Pancreas (tissue), 10 donors: Measurements from ENCODE around the gene LMO2. TPM values are rescaled to one million over a fixed set of nuclear protein-coding genes. Genes with fewer than 3 reads are reported as not detected.

Experiments used
- ATAC-seq, 4 donors: fragments of 200-7000 bp; cut with Tn5 transposase; one replicate each; pipeline versions ENCODE4 v1.8.0 to v1.9.1; 2020; ENCODE audit warnings: mild to moderate bottlenecking in 4 of 4, moderate library complexity in 4 of 4
- DNase-seq, 6 donors: peaks; one replicate each; pipeline ENCODE4 v3.0.0-alpha.2; 2020
- FAIRE-seq: peaks from 2 replicates; lab custom pipeline; 2012; peaks lifted over from hg19 to GRCh38; lab: Jason Lieb, UNC
- H3K27ac ChIP-seq, 4 donors: fragments of 200-600 bp; sonication (generic); 1 replicate in 3 of 4; 2 replicates in 1 of 4; pipeline versions ENCODE4 v1.5.0 to v1.8.0; 2020
- H3K27me3 ChIP-seq, 4 donors: fragments of 200-600 bp; one replicate each; pipeline ENCODE4 v1.8.0; 2021
- H3K36me3 ChIP-seq, 3 donors: fragments of 200-600 bp; sonication (generic) in 1 of 3; one replicate each; pipeline versions ENCODE4 v1.5.0 to v1.8.0; 2020 to 2021
- H3K4me1 ChIP-seq, 3 donors: fragments of 200-600 bp; one replicate each; pipeline ENCODE4 v1.8.0; 2021
- H3K4me3 ChIP-seq, 4 donors: fragments of 200-600 bp; sonication (generic) in 2 of 4; one replicate each; pipeline versions ENCODE4 v1.5.0 to v1.8.0; 2020 to 2021
- H3K9me3 ChIP-seq, 4 donors: fragments of 200-600 bp; one replicate each; pipeline ENCODE4 v1.8.0; 2021
- WGBS, 2 donors: extraction: QIAGEN DNeasy Blood & Tissue Kit; methylation state at CpG; one replicate each; pipeline ENCODE4 v1.1.7; 2013; 5-methylcytosine and 5-hydroxymethylcytosine counted together
- intact Hi-C, 3 donors: fragments of 100-400 bp; cut with DNase I; formaldehyde crosslinking; loops; one replicate each; pipeline versions ENCODE4 v1.11.1 to v1.14.2; 2022
- polyA plus RNA-seq, 2 donors: library from polyadenylated mRNA; stranded (reverse); fragments of 200-250 nt; gene quantifications; one replicate each; pipeline ENCODE4 v1.2.3, GENCODE V29; 2013
- total RNA-seq, 6 donors: library from RNA; stranded (reverse); fragmentation: NEBNext Ultra II Directional in 4 of 6; extraction: Animal tissue kit (Norgen Biotek cat#: 25700) in 4 of 6; gene quantifications; one replicate each; pipeline versions ENCODE4 v1.2.1 to v1.2.4, GENCODE V29; 2021 to 2023
- TF ChIP-seq, protein P1 (sequence below), 4 donors: fragments of 200-600 bp; sonication (generic) in 3 of 4; IDR thresholded peaks; one replicate each; pipeline versions ENCODE4 v1.5.0 to v1.8.0; 2021; ENCODE audit warnings: antibody characterized with exemption in 4 of 4
- donor health status: healthy with polysubstance abuse.
- donor health status: DM: no; HTN: no; CAD: no; lungs with moderate emphysema.
- donor health status: DM: no; HTN: no; CAD: no.
- donor health status: control.
- donor health status: control.
- donor health status: Bipolar disorder and iron deficiency.
- donor health status: DM: yes; HTN: yes; CAD: no.
- donor health status: DM: no; HTN: no; CAD: no.
- donor health status: DM: no; HTN: no; CAD: no.
- donor health status: DM: yes; HTN: yes; CAD: no.

The LMO2 gene
- total and polyA plus RNA-seq, 8 donors: 2.4 to 24.3 (median 7.8) TPM

DNA sequence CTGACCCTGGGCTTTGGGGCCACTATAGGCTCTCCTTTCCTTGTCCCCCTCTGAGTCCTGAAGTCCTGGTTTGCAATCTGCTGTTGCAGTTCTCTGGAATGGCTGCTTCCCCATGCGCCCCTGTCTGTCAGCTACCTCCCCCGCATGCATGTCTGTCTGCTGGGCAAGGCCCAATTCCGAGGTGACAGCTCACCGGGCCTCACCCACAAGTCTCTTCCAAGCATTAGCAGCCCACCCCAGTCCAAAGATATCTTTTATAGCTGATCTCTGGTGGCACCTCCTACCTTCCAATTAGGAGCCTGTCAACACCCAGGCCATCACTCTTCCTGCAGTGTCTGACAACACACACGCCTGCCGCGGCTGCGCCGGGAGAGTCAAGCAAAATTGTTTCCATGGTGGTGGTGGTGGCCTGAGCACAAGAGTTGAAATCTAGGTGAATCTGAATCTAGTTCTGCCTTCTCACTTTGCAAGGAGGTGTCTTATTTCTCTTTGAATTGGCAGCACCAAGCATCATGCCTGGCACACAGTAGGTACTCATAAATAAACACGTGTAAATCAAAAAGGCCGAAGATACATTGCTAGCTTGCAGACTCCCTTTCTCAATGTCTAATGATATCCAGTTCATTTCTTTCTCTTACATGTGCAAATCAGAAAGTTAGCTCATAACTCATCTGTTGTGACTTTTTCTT lies 1.2 kb upstream of the LMO2 start:
- WGBS, 2 donors: 83 to 84% methylated on average over 11 of the region's 11 CpGs
- ATAC-seq (no peak), DNase-seq (no peak), FAIRE-seq (no peak)
- Histone ChIP-seq H3K9me3 (no peaks in the 10 kb centered on the region), H3K4me3 (no peak overlapping the region), H3K36me3 (no peaks in the 10 kb centered on the region), H3K4me1 (no peaks in the 10 kb centered on the region), H3K27me3 (no peaks in the 10 kb centered on the region), H3K27ac (no peak overlapping the region)
- TF ChIP-seq, protein P1, sequence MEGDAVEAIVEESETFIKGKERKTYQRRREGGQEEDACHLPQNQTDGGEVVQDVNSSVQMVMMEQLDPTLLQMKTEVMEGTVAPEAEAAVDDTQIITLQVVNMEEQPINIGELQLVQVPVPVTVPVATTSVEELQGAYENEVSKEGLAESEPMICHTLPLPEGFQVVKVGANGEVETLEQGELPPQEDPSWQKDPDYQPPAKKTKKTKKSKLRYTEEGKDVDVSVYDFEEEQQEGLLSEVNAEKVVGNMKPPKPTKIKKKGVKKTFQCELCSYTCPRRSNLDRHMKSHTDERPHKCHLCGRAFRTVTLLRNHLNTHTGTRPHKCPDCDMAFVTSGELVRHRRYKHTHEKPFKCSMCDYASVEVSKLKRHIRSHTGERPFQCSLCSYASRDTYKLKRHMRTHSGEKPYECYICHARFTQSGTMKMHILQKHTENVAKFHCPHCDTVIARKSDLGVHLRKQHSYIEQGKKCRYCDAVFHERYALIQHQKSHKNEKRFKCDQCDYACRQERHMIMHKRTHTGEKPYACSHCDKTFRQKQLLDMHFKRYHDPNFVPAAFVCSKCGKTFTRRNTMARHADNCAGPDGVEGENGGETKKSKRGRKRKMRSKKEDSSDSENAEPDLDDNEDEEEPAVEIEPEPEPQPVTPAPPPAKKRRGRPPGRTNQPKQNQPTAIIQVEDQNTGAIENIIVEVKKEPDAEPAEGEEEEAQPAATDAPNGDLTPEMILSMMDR (IDR thresholded peaks at IDR 0.05): no peak
- intact Hi-C loops: no loop called here

DNA sequence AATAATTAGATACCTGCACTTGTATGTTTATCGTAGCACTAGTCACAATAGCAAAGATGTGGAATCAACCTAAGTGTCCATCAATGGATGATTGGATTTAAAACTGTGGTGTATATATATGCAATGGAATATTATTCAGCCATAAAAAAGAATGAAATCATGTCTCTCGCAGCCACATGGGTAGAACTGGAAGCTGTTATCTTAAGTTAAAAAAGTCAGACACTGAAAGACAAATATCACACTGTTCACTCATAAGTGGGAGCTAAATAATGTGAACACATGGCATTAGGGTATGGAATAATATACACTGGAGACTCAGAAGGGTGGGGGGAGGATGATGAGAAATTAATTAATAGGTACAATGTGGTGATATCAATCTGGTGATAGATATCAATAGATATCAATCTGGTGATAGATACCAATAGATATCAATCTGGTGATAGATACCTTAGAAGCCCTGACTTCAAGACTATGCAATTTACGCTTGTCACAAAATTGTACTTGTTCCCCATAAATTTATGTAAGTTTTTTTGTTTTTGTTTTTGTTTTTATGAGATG lies 2.0 kb downstream of the LMO2 start:
- WGBS, 2 donors: 93% methylated on average over 3 of the region's 3 CpGs
- no peak for DNase-seq
- Histone ChIP-seq H3K27ac (no peak overlapping the region), H3K4me3 (no peak overlapping the region), H3K27me3 (no peaks in the 10 kb centered on the region), H3K4me1 (no peaks in the 10 kb centered on the region), H3K36me3 (no peaks in the 10 kb centered on the region), H3K9me3 (no peaks in the 10 kb centered on the region)
- intact Hi-C loops: no loop called here
- FAIRE-seq: no peak
- ATAC-seq: no peak
- TF ChIP-seq, protein P1 (IDR thresholded peaks at IDR 0.05): no peak

DNA sequence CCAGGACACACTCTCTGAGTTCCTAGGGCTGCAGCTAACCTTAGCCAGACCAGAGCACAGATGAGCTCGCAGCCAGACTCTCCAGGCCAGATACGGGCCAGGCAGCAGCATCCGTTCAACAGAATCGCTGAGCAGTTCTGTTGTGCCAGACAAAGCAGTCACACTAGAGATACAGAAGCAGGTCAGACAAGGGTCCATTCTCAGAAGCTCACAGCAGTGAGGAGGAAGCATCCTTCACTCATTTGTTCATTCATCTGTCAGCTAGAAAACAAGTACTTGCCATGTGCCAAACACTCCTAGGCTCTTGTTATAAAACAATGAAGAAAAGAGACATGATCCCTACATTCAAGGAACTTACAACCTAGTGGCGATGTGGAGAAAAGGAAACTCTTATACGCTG lies 2.6 kb downstream of the LMO2 start:
- ATAC-seq: no peak

DNA sequence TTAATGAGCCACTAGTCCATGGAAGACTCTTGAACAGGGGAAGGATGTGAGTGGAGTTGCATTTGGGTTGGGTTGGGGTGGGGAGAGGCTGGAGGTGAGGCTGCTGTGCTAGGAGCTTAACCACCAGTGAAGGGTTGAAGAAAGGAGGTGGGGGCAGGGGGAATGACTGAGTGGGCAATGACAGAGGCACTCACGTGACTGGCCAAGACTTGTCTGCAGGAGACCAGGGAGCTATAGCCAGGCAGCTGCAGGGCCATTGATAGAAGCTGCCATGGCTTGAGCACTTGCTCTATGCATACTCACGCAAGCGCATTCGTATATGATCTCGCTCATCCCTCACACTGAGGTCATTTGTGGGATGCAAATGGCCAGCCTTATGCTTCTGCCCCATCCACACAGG lies 4.0 kb downstream of the LMO2 start:
- intact Hi-C loops: no loop called here

More for the DNA sequence above, 2.6 kb downstream of the LMO2 start:
- H3K27ac ChIP-seq: no peak overlapping the region
- intact Hi-C loops: no loop called here
- TF ChIP-seq, protein P1 (IDR thresholded peaks at IDR 0.05): no peak
- WGBS, 2 donors: 84 to 94% methylated on average over 6 of the region's 6 CpGs
- H3K27me3 ChIP-seq: no peaks in the 10 kb centered on the region
- no peaks in the 10 kb centered on the region for H3K36me3 ChIP-seq
- DNase-seq: no peak
- H3K4me3 ChIP-seq: no peak overlapping the region
- H3K4me1 ChIP-seq: no peaks in the 10 kb centered on the region
- H3K9me3 ChIP-seq: no peaks in the 10 kb centered on the region
- FAIRE-seq: no peak

More for the DNA sequence above, 4.0 kb downstream of the LMO2 start:
- no peaks in the 10 kb centered on the region for H3K36me3 ChIP-seq
- DNase-seq: no peak
- no peak for ATAC-seq
- no peaks in the 10 kb centered on the region for H3K27me3 ChIP-seq
- no peak overlapping the region for H3K27ac ChIP-seq
- no peaks in the 10 kb centered on the region for H3K4me1 ChIP-seq
- H3K9me3 ChIP-seq: no peaks in the 10 kb centered on the region
- no peak overlapping the region for H3K4me3 ChIP-seq
- TF ChIP-seq, protein P1 (IDR thresholded peaks at IDR 0.05): no peak
- WGBS, 2 donors: 89 to 90% methylated on average over 5 of the region's 5 CpGs
- FAIRE-seq: no peak
